Measurements from ENCODE around the gene GDF11.

The GDF11 gene

GRCh38 chr12:55707219-55707671 lies 35.7 kb upstream of the GDF11 start:
- no peak for DNase-seq

- DNase-seq = peak; percentile 32 to 55 (median 42)
Observed at GRCh38 chr12:55707841-55708694, 34.9 kb upstream of the GDF11 start, which contains the start of gene ITGA7. Gene ITGA7 (minus strand): TSS chr12:55707904. CDS start chr12:55707682, 222 bp downstream.

- no peak for DNase-seq
Observed at GRCh38 chr12:55708695-55709233, 34.2 kb upstream of the GDF11 start.

GRCh38 chr12:55711786-55712553 lies 31.0 kb upstream of the GDF11 start:
- DNase-seq = no peak

GRCh38 chr12:55712700-55713415 lies 30.1 kb upstream of the GDF11 start:
- no peak for DNase-seq

GRCh38 chr12:55713721-55714120 lies 29.2 kb upstream of the GDF11 start:
- DNase-seq = no peak

- no peak for DNase-seq
Observed at GRCh38 chr12:55715169-55715764, 27.7 kb upstream of the GDF11 start.

GRCh38 chr12:55715833-55716581 lies 26.9 kb upstream of the GDF11 start, which contains the start of gene BLOC1S1:
Gene BLOC1S1 (plus strand): TSS chr12:55716046. CDS start chr12:55716052, 6 bp downstream.
- peak; percentile 83 to 97 (median 91) for DNase-seq

GRCh38 chr12:55716582-55716957 lies 26.4 kb upstream of the GDF11 start:
- DNase-seq = no peak

- DNase-seq = no peak
Observed at GRCh38 chr12:55717011-55718007, 25.6 kb upstream of the GDF11 start.

GRCh38 chr12:55718015-55718414 lies 24.9 kb upstream of the GDF11 start:
- DNase-seq = no peak

GRCh38 chr12:55718624-55719275 lies 24.2 kb upstream of the GDF11 start:
- no peak for DNase-seq

GRCh38 chr12:55719371-55719770 lies 23.6 kb upstream of the GDF11 start:
- no peak for DNase-seq

- no peak for DNase-seq
Observed at GRCh38 chr12:55720071-55720564, 22.8 kb upstream of the GDF11 start, which contains the start of gene RDH5. Gene RDH5 (plus strand): TSS chr12:55720393. CDS start chr12:55721185, 792 bp downstream.

- DNase-seq = peak in 2 of 5 experiments; percentile 18 to 85
Observed at GRCh38 chr12:55720894-55721444, 22.0 kb upstream of the GDF11 start.

GRCh38 chr12:55721601-55722213 lies 21.2 kb upstream of the GDF11 start:
- DNase-seq = no peak

GRCh38 chr12:55722948-55723347 lies 20.0 kb upstream of the GDF11 start:
- no peak for DNase-seq

- DNase-seq = no peak
Observed at GRCh38 chr12:55723516-55724225, 19.3 kb upstream of the GDF11 start.
